Nephron (organoid): ENCODE data around the gene SSBP4.

ENCODE experiments used
- H3K27ac Mint-ChIP-seq, 3 experiments: 2 replicates each; pipeline ENCODE4 v1.8.0; 2020; ENCODE audit warnings: mixed read lengths in 3 of 3, mild to moderate bottlenecking in 2 of 3, moderate library complexity in 1 of 3
- H3K27me3 Mint-ChIP-seq: 2 replicates; pipeline ENCODE4 v1.8.0; 2021; ENCODE audit warnings: low read depth, mild to moderate bottlenecking, moderate library complexity, mixed read lengths
- H3K36me3 Mint-ChIP-seq: 2 replicates; pipeline ENCODE4 v1.8.0; 2020; ENCODE audit warnings: low read depth, mixed read lengths
- H3K4me1 Mint-ChIP-seq: 2 replicates; pipeline ENCODE4 v1.8.0; 2020; ENCODE audit warnings: mixed read lengths
- H3K4me3 Mint-ChIP-seq, 3 experiments: 2 replicates each; pipeline ENCODE4 v1.8.0; 2020; ENCODE audit warnings: mild to moderate bottlenecking in 3 of 3, mixed read lengths in 3 of 3, moderate library complexity in 2 of 3
- H3K9me3 Mint-ChIP-seq: 2 replicates; pipeline ENCODE4 v1.8.0; 2020; ENCODE audit warnings: mixed read lengths
- CTCF ChIP-seq, 3 experiments: fragments of 200-600 bp; sonication (generic); IDR thresholded peaks; one replicate each; pipeline ENCODE4 v1.5.0; 2021; ENCODE audit warnings: antibody characterized with exemption in 3 of 3; ENCODE audit not compliant: unreplicated experiment in 3 of 3

Gene SSBP4

GRCh38 chr19:18419195-18419698 is at the start of gene SSBP4:
Gene SSBP4, plus strand, starts transcription at chr19:18419398. Its CDS starts 251 bp downstream, at chr19:18419649.
- H3K4me3 Mint-ChIP-seq, result peak within 1 kb of the TSS; percentile 88 to 96 (median 93)
- H3K9me3 Mint-ChIP-seq, result no peaks in the 10 kb centered on the region
- H3K36me3 Mint-ChIP-seq, result peaks cover 4% of the 10 kb centered on the region
- peak within 1 kb of the TSS; percentile 98 for H3K27ac Mint-ChIP-seq
- peak in 2 of 3 experiments; percentile 33 to 34 for TF ChIP-seq CTCF (IDR thresholded peaks at IDR 0.05; ENCODE audit: unreplicated experiment in 3 of 3)
- H3K27me3 Mint-ChIP-seq, result peaks cover 5% of the 10 kb centered on the region
- peaks cover 77% of the 10 kb centered on the region for H3K4me1 Mint-ChIP-seq

GRCh38 chr19:18373407-18373891 is 45.7 kb upstream of the SSBP4 start:
- H3K36me3 Mint-ChIP-seq, result no peaks in the 10 kb centered on the region
- H3K4me1 Mint-ChIP-seq, result peaks cover 19% of the 10 kb centered on the region
- H3K27ac Mint-ChIP-seq, result peak overlapping the region; percentile 44 to 91 (median 78)
- no peak for TF ChIP-seq CTCF (IDR thresholded peaks at IDR 0.05; ENCODE audit: unreplicated experiment in 3 of 3)
- H3K27me3 Mint-ChIP-seq, result no peaks in the 10 kb centered on the region
- H3K9me3 Mint-ChIP-seq, result no peaks in the 10 kb centered on the region
- H3K4me3 Mint-ChIP-seq, result no peak overlapping the region

- Mint-ChIP-seq H3K9me3 (no peaks in the 10 kb centered on the region), H3K4me1 (peaks cover 19% of the 10 kb centered on the region), H3K27me3 (no peaks in the 10 kb centered on the region), H3K27ac (peak overlapping the region; percentile 44 to 91 (median 78)), H3K36me3 (no peaks in the 10 kb centered on the region), H3K4me3 (no peak overlapping the region)
- no peak for TF ChIP-seq CTCF (IDR thresholded peaks at IDR 0.05; ENCODE audit: unreplicated experiment in 3 of 3)
These were observed 45.1 kb upstream of the SSBP4 start for GRCh38 chr19:18373892-18374629.

GRCh38 chr19:18377026-18377425 is 42.2 kb upstream of the SSBP4 start:
- H3K9me3 Mint-ChIP-seq, result no peaks in the 10 kb centered on the region
- H3K4me1 Mint-ChIP-seq, result peaks cover 21% of the 10 kb centered on the region
- H3K36me3 Mint-ChIP-seq, result no peaks in the 10 kb centered on the region
- TF ChIP-seq CTCF (IDR thresholded peaks at IDR 0.05; ENCODE audit: unreplicated experiment in 3 of 3), result no peak
- H3K27ac Mint-ChIP-seq, result peak overlapping the region; percentile 61 to 88 (median 61)
- no peak overlapping the region for H3K4me3 Mint-ChIP-seq
- H3K27me3 Mint-ChIP-seq, result no peaks in the 10 kb centered on the region

GRCh38 chr19:18379803-18380747 is 39.1 kb upstream of the SSBP4 start:
- peak overlapping the region; percentile 25 to 79 (median 50) for H3K27ac Mint-ChIP-seq
- no peaks in the 10 kb centered on the region for H3K9me3 Mint-ChIP-seq
- H3K27me3 Mint-ChIP-seq, result peaks cover 4% of the 10 kb centered on the region
- H3K4me3 Mint-ChIP-seq, result no peak overlapping the region
- H3K4me1 Mint-ChIP-seq, result peaks cover 15% of the 10 kb centered on the region
- no peaks in the 10 kb centered on the region for H3K36me3 Mint-ChIP-seq
- TF ChIP-seq CTCF (IDR thresholded peaks at IDR 0.05; ENCODE audit: unreplicated experiment in 3 of 3), result no peak
